HTR-8/SVneo (cell line): ENCODE results near the gene SFXN5.

ENCODE experiments used
- DNase-seq: peaks from one replicate; pipeline ENCODE4 v3.0.0; 2011; ENCODE audit warnings: low spot score, mixed read lengths; ENCODE audit not compliant: insufficient read length
- FAIRE-seq: peaks from 2 replicates; lab custom pipeline; 2011; peaks lifted over from hg19 to GRCh38; lab: Jason Lieb, UNC

Gene SFXN5

DNA sequence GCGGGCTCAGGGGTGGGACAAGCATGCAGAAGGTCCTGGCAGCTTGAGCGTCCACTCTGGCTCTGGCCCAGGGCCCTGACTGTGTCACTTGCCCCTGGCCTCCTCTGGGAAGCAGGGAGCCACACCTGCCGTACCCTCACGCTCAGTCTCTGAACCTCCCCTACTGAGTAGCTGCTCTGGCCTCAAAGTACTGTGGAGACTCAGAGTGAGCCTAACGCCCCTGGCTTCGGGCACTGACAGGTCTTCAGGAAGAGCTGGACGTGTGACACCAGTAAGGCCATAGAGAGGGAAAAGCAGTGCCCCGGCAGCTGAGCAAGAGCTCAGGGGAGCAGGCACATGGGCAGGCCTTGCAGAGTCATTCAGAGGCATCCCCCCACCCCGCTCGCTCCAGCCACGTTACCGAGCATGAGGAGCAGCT lies 73.3 kb downstream of the SFXN5 start:
- FAIRE-seq (no peak), DNase-seq (no peak)

DNA sequence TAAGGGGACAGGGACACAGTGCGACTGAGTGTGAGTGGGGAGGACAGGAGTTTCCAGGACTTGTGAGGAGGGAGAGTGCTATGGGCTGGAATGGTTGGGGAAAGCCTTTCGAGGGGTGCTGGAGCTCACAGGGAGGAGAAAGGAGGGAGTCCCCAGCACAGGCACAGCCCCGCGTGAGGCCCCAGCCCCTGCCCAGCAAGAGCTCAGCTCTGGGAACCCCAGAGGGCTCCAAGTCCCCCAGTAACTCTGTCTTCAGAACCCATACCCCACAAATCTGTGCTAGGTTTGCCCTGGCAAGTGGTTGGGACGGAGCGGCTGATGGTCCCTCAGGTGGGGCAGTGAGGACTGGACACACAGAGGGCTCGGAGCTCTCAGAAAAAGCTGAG lies 75.4 kb downstream of the SFXN5 start:
- no peak for FAIRE-seq
- no peak for DNase-seq

DNA sequence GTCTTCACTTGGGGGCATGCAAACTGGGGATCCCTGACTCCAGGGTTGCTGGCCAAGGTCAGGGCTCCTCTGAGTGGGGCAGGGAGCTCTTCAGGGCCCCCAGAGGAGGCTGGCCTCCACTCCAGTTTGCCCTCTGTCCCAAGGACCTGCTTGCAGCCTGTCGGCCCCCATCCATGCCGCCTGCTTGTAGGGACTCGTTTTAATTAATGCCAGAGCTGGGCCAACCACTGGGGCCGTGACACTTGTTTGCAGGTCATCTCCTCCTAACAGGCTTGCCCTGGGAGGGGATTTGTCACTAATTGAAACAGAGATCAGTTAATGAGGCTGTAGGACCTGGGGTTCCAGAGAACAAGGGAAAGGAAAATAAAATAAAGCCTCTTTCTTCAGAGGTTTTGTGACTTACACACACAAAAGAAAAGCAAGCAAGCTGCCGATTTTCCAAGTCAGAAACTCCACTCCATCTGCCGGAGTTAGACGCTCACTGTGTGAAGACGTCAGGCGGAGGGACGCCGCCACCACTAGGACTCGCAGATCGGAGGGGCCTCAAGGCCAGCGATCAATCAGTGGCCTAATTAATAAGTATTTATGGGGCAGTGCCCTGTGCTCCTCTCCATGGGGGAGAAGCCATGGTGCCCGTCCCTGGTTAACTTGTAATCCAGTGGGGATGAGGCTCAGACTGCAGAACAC lies 75.9 kb downstream of the SFXN5 start:
- DNase-seq (no peak), FAIRE-seq (no peak)

DNA sequence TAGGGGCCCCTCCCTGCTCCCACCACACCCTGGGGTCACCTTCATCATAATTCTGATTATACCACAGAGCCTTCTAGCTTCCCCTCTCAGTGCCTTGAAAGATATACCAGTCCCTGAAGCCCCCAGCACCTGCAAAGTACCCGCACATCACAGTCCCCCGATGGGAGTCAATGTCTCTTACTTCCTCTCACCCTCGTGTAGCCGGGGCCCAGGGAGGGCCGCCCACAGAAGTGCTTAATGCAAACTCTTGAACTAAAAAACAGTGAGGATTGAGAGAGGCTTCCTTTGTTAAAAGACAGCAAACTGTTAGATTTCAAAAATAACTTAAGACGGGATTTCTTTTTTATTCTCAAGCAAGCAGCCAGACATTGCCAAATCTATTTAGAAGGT lies 76.5 kb downstream of the SFXN5 start:
- no peak for DNase-seq

DNA sequence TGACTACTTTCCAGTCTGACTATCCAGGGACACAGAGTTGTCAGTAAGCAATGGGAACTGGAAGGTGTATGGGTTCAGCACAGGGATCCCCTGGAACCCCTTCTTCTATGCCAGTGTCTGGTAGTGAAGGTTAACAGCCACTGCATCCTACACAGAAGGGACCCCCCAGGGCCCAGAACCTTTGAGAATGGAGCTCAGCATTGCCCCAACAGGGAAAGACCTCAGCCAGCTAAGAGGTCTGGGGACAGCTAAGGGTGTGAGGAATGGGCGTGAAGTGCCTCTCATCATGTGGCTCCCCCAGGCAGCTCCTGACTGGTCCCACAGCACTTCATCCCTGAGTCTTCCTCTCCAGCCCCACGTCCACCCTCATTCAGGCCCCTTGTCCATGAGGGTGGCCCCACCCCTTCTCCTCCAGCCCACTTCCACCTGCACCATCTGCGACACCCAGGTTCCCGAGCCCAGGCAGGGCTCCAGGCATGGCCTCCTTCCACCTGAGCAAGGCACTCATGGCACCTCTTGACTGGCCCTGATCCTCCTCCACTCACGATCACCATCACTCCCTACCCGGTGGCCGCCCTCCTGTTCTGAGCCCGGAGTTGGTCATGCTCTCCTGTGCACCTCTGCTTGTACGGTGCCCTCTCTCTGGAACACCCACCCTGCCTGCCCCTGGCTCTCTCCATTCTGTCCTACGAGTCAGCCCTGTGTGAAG lies 77.1 kb downstream of the SFXN5 start:
- DNase-seq (no peak), FAIRE-seq (no peak)

More for the DNA sequence above, 76.5 kb downstream of the SFXN5 start:
- no peak for FAIRE-seq

DNA sequence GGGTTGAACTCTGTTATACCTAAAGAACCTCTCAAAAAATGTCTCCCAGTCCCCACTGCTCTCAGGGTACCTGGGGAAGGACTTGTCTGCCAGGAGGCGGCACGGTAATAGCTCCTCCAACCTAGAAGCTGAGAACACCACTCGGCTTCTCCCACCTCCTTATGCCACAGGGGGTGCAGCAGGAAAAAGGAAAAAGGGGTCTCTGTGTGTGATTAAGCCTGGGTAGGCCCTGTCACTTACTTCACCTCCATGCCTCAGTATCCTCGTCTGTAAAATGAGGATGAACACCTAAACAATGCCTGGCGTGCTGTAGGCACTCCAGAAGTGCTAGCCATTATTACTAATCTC lies 77.6 kb downstream of the SFXN5 start:
- FAIRE-seq: no peak
- DNase-seq: no peak

DNA sequence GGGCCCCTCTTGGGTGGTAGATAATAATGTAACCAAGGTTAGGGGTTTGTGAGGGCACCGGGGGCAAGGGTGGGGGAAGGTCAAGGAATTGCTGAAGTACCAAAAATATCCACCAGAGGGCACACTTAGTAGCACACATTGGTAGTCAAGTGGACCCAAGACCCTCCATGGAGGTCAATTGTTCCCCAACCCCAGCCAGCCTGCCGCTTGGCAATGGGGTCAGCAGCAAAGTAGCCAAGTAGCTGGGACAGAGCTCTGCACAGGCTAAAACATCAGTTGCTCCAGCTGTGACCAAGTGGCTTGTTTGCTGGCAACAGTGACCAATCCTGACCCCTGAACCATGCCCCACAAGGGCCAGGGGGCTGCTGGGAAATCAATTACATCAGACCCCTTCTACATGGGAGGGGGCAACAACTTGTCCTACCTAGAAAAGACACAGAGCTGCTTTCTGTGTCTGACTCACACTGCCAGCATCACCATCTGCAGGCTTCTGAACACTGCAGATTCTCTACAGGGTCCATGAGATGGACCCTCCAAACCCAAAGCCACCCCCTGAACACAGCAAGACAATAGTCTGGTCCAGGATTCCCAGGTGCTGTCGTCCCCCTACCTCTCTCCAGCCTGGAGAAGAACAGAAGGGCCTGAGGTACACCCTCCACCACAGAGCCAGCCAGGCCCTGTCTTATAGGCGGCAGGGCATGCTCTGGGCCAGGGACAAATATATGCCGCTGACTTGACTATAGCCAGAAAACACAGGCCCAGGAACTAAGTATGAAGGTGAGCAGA lies 78.2 kb downstream of the SFXN5 start:
- DNase-seq (peak; percentile 83), FAIRE-seq (peak; percentile 36)

DNA sequence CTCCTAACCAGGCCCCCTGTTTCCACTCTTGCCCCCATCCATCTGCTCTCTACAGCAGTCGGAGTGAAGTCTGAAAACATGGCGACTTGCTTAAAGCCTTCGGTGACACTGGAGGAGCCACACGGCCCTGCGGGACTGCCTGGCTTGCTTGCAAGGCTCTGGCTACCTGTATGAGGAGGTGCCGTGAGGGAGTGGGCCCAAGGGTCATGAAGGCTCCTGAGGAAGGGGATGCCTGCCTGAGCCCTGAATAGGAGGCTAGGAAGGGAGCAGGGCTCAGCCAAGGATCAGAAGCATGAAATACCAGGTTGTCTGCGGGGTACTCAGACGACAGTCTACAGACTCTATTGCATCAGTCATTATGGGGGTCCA lies 78.8 kb downstream of the SFXN5 start:
- DNase-seq: no peak
- no peak for FAIRE-seq

DNA sequence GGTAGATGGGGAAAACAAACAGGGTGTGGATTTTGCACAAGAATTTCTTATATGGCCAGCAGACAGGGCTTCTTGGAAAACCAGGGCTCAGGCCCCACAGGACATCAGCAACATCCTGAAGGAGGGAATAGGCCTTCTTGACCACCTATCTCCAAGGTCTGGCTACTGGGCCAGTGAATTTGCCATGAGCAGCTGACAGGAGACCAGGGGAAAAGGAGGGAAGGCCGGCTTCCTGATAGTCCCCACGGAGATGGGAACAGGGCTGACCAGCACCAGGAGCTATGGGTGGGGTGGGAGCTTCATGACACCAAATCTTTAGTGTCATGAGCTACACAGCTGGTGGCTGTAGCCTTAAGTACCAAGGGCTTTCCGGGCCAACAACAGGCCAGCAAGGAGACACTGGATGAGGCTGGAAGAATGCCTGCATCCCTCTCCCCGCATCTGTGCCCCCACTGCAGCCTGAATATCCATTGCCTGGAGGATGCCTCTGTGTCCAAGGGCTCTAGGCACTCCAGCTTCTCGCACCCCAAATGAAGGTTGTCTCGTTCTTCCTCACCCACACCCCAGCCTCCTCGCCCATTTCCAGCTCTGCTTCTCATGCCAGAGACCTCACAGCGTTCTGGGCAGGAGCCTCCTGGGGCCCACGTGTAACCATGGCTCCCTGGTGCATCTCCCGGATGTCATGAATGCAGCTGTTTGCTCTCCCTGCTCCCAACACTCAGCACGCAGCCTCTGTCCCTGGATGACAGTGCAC lies 79.4 kb downstream of the SFXN5 start:
- no peak for FAIRE-seq
- no peak for DNase-seq

DNA sequence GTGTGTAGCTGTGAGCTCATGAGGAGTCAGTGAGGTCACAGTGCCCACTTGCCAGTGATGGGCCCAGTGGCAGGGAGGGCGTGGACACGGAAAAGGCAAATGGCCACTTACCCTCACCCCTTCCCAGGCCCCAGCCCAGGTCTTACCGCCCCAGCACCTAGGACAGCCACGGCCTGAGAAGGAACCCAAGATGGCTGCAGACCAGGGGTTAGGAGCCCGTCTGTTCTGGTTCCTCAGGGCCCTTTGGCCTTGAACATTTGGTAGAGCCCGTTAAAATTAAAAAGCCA lies 80.1 kb downstream of the SFXN5 start:
- DNase-seq (no peak), FAIRE-seq (no peak)

DNA sequence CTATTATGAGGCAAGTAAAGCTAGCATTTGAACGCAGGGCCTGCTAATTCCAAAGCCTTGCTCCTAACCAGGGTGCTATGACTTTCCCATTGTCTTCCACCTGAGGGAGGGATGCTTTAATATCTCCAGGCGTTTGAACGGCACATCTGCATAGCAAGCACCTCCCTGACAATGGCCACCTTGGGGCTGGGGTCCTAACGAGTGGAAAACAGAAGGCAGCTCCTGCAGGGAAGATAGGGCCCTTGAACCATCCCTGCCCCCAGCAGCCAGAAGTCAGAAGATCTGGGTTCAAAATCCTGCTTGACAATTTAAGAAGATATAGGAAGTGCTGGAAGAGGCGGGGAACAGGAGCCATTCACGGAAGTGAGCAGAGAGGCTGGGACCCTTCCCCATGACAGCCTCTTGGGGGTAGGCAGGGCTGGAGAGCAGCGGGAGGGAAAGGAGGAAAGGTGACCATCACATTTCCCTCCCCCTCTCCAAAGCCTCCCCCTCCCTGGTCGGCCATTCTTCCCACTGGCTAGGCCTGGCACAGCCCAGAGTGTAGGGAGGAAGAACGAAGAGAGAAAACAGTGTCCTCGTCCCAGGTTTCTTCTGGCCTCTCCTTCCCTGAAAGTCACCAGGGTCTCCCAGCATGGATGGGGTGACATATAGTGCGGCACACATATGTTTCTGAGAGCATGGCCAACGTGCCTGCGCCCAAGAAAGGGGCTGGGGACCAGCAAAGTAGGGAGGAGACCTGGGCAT lies 80.6 kb downstream of the SFXN5 start:
- FAIRE-seq: no peak
- DNase-seq: no peak

DNA sequence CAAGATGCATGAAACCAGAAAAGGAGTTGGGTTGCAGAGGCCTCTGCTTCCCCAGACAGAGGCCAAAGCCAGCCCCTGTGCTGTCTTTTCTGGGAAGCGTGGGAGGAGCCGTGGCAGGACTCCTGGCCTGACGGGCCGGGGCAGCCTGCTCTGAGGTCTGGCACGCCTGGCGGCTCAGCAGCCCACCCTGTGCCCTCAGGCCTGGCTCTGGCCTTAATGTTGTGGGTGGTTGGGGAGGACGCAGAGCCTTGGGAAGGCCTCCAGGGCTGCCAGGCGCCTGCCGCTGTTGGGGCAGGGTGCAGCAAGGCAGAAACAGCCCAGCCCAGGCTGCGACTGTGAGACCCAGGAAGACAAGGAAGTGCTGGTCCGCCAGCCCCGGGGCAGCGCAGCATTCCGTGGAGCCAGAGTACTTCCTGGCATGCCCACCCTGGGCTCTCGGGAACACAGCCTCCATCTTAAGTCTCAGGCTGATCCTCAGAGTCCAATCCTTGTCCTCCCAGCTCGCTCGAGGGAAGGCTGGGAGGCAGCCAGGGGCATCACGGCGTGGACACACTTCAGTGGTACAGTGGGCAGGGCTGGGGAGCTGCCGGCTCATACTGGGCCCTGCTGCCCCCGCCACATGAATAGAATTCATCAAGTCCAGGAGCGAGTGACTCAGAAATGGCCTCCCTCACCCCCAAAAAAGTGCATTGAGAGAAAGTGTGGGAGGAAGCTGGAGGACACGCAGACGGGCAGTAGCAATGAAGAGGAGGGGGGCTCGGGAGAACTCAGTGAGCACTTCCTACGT lies 81.5 kb downstream of the SFXN5 start:
- FAIRE-seq (no peak), DNase-seq (no peak)

DNA sequence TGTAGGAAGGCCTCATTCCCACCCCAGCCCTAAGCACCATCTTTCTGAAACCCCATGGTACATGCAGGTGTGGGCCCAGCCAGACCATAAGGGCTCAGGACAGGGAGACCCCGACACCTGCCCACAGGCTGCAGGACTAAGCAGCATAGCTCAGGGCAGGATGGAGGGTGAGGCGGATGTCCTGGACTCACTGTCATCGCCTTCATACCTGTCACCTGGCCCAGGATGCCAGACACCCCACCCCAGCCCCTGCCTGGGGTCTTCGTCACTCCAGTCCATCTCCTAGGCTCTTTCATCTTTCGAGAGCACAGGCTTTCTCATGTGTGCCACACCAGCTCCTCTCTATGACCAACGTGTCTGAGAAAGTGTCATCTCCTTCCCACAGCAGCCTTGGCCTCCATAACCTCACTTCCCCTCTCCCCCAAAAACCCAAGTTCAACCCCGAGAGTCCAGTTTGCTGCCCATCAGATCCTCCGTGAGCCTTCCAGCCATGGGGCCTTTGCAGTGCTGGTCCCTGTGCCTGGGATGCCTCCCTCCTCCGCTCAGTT lies 82.7 kb downstream of the SFXN5 start:
- DNase-seq: no peak
- no peak for FAIRE-seq

DNA sequence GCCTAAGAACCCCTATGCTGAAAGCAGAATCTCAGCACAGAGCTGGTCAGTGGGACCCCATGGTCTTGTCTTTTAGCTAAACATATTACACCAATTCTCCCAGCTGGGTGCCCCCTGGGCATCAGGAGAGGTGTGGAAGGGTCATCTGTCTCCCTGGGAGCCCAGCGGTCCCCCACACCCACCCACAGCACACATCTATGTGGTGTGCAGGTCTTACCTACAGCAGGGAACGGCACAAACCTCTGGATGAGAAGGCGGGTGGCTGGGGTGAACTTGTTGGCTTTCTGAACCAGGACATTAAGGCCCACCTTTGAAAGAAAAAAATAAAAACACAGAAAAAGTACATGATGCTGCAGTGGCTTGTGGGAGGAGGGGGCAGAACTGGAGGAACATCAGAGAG lies 83.5 kb downstream of the SFXN5 start:
- DNase-seq (no peak), FAIRE-seq (no peak)

DNA sequence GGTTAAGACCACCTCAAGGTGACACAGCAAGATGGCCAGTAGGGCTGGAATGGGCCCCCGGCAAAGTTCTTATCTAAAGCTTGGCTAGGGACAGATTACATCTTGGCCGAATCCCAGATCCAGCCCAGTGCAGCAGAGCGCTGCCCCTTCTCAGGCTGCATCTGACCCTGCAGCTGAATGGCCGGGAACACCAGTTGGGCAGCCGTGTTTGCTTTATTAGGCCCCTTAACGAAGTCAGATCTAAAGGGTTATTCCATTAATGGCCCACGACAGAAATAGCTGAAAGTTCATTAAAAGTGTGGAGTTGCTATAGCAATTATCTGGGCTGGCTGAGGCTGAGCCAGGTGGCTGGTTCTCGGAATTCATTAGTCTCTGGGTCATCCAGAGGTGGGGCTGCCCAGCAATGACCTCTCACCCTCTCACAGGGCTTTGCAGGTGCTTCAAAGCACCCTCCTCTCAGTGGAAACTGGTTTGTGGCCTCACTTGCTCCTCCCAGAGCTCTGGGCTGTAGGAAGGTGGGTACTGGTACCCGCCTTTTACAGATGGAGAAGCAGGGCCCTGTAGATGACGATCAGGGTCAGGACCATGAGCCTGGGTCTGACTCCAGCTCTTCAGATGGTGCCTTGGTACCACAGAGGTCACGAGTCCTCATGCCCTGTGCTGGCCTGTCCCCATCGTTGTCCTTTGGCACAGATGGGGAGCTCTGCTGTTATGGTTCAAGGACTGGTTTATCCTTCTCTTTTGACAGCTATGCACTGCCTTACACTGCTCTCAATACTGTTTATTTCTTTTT lies 85.4 kb downstream of the SFXN5 start:
- FAIRE-seq: no peak
- DNase-seq: no peak

DNA sequence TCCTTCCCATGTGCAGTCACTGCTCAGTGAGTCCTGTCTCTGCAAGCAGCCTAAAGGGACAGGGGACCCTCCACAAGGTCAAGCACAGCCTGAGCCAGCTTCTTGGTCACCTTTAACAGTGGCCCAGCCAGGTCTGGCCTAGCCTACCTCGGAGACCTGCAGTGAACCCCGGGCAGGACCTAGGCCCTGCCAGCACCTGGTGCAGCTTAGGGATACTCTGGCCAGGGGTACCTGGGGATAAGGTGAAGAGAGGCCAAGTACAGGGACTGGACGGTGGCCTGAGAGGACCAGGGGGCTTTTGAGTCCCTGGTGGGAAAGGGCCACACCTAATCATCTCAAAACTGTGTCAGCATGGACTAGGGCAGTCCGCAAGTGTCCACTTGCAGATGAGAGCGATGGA lies 86.4 kb downstream of the SFXN5 start:
- DNase-seq (no peak), FAIRE-seq (no peak)

DNA sequence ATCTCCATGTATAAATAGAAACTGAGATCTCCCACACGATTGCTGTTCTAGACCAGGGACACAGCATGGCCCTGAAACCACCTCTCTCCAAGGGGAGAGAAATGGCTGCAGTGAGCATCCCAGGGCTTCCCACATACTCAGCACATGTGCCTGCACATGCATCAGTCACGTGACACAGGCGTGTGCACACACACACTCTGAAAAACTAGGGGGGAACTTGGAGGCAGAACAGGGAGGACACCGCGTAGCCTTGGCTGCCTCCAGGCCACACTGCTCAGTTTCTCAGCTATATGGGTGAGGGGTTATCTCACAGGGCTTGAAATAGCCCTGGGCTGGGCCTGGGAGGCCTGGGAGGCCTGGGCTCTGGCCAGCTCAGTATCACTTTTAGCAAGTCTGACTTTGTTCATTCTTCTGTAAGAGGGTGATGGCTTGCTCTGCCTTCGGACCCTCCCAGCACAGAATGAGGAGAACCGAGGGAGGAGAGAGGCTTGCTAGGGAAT lies 87.3 kb downstream of the SFXN5 start:
- FAIRE-seq: no peak
- DNase-seq: no peak

DNA sequence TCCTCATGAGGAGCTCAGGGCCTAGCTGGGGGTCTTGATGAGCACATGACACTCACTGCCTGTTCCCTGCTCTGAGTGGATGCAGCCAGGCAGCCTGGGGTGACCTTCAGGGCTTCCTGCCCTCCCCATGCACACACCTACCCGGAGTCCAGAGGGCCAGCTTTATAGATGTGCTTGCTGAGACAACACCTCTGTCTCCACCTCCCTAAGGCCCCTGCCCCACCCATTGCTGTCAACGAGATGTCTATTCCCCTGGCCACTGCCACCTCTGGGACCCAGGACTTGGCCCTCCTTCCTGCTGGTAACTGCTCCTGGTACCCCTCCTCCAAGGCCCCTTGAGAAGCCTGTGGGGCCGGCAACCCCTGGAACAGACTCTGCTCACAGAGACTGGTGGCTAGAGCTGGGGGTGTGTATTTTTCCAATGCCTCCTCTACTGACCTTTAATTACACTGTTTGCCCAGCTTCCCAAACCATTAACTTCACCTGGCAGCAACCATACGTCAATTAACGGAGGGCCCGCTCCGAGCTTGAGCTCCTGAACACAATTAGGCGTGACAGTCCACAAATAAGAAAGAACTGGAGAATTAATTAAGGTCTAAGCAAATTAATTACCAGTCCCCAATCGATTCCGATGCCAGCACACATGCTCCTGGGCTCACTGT lies 87.9 kb downstream of the SFXN5 start:
- DNase-seq: no peak
- FAIRE-seq: no peak
